GM18870 (cell line): ENCODE data around the gene POLR3H.

ENCODE experiments used
- ATAC-seq: cut with Tn5 transposase; IDR thresholded peaks from one replicate; pipeline ENCODE4 v1.9.1; 2021; ENCODE audit warnings: moderate library complexity; ENCODE audit not compliant: unreplicated experiment

Gene POLR3H

DNA sequence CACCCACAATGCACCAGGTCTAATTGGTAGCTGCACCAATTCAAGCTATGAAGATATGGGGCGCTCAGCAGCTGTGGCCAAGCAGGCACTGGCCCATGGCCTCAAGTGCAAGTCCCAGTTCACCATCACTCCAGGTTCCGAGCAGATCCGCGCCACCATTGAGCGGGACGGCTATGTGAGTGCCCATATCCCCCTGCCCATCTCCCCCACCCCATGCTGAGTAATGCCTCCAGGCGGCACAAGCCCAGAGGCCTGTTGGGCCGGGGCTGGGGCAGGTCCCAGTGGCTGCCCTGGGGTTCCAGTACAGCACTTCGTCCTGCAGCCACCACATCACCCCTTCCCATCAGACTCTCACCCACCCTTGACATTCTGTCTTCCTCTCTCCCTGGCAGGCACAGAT lies 21.5 kb downstream of the POLR3H start:
- ATAC-seq: no peak

DNA sequence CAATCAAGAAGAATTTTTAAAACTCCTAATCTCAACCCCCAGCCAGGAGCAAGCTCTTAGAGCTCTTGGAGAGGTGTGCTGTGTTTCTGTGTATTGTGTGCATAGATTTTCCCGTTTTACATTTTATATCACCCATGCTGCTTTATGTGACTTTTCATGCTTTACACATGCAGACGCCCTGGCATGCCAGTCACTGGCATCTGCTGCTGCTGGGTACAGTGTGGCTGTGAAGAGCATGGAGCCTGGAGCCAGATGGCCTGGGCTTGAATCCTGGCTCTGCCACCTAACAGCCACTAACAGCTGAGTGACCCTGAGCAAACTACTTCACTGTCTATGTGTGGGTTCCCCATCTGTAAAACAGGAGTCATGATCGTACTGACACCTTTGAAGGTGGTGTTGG lies 23.1 kb downstream of the POLR3H start:
- no peak for ATAC-seq

DNA sequence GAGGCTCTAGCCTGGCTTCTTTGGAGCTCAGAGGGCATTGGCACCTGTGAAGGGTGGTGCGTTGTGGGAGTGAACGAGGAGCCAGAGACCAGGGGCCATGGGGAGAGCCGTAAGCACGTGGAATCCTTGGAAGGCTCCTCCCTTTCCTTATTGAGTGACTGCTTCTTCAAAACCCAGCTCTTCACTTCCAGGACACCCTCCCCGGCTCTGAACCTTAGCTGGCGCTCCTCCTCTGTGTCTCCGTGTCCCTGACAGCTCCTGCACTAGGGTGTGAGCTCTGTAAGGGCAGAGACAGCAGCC lies 26.3 kb downstream of the POLR3H start:
- ATAC-seq: no peak

DNA sequence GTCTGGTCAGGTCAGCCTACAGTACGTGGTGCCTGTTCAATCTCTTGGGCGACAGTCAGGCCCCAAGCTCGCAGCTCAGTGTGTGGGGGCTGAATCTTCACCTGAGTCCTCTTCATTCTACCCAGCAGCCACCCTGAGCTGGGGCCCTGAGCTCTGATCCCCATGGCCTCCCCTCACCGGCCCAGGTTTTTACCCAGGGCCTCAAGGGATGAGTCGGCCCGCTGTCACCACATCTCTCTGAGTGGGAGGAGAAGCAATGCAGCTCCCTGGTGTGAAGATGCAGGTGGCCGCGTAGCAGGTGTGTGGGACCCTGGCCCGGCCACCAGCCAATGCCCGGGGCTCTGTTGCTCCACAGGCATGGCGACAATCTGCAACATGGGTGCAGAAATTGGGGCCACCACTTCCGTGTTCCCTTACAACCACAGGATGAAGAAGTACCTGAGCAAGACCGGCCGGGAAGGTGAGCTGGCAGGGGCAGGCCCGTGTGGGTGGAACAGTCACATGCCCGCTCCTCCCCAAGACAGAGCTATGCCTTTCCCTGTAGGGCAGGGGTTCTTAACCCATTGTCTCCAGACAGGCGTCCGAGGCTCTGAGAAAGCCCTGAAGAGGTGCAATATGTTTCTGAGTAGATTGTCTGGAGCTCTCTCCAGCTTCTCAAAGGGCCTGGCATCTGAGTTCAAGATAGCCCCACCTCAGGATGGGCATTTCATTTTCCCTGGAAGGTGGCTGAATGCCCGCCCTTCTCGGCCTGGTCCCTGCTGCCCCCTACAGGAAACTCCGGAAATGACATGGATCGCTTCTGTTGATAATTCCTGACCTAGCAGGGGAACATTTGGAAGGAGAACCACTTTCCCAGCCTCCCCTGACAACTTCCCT lies 26.9 kb downstream of the POLR3H start:
- no peak for ATAC-seq

DNA sequence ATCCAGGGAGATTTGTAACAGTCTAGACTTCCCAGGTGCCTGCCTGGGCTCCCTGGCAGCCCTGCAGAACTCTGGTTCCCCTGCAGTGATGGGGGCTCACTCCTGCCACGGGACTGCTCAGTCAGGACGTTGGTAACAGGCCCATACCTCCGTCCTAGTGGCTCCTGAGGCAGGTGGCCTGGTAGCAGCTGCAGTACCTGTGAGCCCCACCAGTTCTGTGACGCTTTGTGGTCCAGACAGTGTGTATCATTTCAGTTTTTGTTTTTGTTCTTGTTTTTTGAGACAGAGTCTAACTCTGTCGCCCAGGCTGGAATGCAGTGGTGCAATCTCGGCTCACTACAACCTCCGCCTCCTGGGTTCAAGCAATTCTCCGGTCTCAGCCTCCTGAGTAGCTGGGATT lies 27.8 kb downstream of the POLR3H start:
- no peak for ATAC-seq

DNA sequence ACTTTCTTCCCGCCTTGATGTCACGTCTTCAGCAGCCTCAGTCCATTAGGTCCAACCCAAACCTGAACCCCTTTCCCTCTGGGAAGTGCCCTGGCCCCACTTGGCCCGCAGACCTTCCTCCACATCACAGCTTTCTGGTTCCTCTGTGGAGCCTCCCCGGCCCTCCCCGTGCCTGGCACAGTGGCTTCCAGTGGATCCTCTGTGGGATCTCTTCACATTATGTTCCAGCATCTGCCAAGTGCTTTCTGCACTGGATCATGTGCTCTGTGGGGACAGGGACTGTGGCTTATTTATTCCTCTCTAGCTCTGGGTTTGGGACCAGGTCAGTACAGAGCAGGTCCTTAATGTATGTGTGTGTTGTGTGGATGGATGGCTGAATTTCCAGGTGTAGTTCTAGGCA lies 30.9 kb downstream of the POLR3H start:
- ATAC-seq: no peak

DNA sequence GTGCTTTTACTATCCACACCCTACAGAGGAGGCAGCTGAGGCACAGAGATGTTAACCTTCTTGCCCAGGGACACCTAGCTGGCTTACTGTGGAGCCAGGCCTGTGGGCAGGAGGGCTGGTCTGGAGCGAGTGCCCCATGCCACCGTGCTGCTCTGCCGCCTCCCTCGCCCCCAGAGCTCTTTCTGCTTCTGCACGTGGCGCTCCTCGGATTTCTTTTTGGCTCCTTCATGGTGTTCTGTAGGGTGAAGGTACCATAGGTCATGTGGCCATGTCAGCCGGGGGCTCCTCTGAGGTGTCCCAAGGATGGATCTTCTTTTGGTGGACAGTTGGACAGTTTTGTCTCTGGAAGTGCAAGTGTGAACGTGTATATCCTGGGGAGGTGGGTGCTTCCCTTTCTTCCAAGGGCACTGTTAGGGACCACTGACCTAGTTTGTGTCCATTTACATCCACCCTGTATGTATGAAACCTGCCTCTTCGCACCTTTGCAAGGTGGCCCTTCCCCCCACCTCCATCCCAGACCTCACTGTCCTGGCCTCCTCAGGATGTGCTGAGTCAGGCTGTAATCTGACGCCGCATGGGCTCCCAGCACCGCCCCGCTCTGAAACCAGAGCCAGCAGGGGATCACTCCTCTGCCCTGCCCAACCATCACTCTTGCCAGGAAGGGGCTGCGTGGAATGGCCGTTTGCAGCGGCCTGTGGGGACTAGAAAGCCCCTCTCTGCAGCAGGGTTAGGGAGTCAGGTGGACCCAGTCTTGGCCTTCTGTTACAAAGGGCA lies 31.7 kb downstream of the POLR3H start:
- no peak for ATAC-seq

DNA sequence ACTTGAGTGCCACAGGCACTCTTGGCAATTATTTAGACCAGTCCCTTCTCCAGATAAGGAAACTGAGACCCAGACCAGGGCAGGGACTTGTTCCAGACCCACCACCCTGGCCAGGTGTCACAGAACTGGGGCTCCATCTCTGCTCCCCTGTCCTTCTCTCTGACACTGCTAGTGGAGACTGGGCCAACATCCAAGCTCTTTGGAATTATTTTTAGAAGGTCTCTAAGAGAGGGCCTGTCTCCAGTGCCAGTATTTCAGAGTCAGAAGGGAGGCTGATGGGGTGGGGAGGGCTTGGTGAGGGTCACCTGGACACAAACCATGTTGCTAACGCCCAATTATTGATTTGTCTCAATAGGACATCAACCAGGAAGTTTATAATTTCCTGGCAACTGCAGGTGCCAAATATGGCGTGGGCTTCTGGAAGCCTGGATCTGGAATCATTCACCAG lies 32.7 kb downstream of the POLR3H start:
- no peak for ATAC-seq

DNA sequence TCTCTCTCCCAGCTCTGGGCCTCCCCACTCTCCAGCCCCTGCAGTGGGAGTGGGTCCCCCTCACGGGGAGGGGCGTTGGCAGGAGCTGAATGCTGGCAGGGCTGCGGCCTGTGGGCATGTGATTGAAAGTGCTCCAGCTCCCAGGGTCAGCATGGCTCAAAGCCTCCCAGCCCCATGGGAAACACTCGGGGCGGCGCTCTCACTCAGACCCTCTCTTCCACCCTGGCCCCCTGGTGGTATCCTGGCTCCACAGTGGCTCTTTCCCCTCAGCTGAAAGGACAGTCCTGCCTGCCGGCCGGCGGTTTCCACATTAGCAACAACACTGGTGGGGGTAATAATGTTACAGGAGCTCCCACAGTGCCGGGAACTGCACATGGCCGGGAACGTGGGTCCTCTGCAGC lies 35.5 kb downstream of the POLR3H start:
- no peak for ATAC-seq

DNA sequence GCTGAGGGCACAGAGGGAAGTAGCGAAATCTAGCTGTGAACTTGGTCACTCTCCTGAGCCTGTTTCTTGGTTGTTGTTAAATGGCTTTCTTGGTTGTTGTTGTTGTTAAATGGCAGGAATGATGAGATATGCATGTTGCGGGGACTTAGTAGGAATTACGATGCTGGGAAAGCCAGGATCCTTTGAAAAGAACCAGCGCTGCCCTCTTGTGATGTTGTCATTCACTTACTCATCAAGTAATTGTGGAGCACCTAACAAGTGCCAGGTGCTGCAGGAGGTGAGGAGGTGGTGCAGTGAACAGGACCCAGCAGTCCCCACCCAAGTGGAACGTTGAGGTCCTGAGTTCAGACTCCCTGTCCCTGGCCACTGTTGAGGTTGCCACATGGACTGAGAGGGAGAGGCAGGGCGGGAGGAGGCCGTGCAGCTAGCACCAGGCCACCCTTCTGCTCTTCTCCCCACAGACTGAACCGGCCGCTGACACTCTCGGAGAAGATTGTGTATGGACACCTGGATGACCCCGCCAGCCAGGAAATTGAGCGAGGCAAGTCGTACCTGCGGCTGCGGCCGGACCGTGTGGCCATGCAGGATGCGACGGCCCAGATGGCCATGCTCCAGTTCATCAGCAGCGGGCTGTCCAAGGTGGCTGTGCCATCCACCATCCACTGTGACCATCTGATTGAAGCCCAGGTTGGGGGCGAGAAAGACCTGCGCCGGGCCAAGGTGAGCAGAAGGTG lies 36.8 kb downstream of the POLR3H start:
- ATAC-seq: no peak

DNA sequence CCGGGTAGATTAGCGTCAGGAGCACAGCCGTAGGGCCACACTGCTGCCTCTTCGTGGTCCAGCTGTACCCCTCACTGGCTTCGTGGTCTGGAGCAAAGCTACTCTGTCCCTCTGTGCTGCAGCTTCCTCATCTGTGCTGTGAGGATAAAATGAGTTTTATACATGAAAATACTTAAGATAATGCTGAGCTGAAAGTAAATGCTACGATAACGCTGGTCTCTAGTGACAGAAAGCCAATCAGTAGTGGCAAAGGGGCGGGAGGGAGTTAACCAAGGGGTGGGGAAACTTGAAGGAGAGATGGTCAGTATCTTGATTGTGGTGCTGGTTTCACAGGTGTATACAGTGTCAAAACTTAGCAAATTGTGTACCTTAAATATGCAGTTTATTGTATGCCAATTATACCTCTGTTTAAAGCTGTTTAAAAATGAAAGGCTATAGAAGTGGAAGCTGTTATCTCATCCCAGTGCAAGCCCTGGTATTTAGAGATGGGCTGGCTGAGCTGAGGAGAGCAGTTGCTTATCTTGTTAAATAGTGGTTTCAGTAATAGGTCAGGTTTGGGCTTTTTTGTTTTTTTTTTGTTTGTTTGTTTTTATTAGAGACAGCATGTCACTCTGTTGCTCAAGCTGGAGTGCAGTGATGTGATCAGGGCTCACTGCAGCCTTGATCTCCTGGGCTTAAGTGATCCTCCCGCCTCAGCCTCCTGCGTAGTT lies 38.6 kb downstream of the POLR3H start:
- ATAC-seq: no peak

DNA sequence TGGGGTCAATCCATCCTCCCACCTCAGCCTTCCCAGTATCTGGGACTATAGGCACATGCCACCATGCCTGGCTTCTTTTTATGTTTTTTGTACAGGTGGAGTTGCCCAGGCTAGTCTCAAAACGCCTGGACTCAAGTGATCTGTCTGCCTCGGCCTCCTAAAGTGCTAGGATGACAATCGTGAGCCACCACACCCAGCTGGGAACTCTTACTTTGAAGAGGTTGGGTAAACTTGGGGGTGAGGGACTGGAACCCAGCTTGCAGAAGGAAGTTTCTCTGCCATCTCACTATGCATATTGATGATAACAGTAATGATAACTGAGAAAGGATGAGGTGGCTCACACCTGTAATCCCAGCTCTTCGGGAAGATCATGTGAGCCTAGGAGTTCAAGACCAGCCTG lies 39.5 kb downstream of the POLR3H start:
- no peak for ATAC-seq

DNA sequence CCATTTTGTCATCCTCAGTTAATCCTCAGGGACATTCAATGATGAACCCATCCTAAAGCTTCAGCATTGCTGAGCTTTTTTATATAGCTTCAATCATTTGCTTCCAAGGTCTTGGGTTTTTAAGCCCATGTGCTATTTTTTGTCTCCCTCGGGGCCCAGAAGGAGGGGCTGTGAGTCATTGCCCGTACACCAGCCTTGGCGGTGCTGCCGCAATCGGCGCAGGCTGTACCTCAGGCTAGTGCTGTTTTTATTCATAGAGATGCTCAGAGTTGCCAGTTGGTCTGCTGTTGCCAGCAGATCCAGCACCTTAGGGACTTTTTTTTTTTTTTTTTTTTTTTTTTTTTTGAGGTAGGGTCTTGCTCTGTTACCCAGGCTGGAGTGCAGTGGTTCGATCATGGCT lies 39.9 kb downstream of the POLR3H start:
- ATAC-seq: no peak

DNA sequence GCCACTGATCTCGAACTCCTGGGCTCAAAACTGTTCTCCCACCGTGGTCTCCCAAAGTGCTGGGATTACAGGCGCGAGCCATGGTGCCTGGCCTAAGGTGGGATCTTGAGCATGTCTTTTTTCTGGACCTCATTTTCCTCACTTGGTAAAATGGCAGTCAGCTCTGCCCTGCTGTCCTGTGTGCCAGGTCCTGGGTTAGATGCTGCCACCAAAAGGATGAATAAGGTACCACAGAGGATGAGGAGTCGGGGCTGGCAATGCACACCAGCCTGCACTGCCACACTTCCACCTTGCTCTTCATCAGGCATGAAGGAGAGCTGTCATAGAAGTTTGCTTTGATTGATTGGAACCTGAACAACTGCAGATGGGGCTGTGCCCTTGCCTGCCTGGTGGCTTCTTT lies 43.1 kb downstream of the POLR3H start:
- ATAC-seq: no peak

DNA sequence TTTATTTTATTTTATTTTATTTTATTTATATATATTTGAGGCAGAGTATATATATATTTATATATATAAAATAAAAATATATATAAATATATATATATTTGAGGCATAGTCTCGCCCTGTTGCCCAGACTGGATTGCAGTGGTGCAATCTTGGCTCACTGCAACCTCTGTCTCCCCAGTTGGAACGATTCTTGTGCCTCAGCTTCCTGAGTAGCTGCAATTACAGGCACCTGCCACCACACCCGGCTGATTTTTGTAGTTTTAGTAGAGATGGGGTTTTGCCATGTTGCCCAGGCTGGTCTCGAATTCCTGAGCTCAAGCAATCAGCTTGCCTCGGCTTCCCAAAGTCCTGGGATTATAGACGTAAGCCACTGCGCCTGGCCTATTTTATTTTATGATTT lies 44.0 kb downstream of the POLR3H start:
- no peak for ATAC-seq

DNA sequence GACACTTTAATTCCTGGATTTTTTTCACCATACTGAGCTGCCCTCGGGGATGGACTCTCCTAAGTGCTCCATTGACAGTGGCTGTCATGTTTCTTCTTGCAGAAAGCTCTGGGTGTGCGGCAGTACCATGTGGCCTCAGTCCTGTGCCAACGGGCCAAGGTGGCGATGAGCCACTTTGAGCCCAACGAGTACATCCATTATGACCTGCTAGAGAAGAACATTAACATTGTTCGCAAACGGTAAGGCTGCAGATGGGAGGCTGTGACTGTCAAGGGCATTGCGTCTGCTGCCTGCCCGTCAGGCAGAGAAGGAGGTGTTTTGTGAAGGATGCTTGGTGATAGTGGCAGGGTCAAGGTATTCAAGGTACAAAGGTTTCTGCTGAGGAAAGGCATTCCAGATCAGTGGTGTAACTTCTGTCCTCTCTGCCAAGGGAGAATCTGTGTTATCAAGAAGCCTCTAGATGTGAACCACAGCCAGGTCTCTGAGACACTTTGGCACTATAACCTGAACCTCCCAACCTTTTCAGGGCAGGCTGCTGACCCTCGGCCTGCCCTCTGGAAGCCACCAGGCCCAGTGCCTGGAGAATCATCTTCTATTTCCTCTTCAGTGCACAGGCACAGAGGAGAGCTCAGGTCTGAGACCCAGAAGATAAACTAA lies 44.5 kb downstream of the POLR3H start:
- ATAC-seq: no peak

DNA sequence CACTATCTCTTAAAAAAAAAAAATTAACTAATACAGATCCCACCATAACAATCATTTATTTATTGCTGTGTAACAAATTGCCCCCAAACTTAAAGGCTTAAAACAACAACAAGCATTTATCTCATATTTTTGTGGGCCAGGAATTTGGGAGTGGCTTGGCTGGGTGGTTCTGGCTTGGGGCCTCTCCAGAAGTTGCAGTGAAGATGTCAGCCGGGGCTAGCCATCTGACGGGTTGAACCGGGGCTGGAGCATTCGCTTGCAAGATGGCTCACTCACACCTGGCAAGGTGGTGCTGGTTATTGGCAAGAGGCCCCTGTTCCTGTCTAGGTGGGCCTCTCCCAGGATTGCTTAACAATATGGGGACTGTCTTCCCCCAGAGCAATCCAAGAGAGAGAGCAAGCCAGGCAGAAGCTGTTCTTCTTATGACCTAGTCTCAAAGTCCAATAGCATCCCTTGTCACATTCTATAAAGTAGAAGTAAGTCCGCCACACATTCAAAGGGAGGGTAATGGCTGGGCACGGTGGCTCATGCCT lies 45.9 kb downstream of the POLR3H start:
- no peak for ATAC-seq

DNA sequence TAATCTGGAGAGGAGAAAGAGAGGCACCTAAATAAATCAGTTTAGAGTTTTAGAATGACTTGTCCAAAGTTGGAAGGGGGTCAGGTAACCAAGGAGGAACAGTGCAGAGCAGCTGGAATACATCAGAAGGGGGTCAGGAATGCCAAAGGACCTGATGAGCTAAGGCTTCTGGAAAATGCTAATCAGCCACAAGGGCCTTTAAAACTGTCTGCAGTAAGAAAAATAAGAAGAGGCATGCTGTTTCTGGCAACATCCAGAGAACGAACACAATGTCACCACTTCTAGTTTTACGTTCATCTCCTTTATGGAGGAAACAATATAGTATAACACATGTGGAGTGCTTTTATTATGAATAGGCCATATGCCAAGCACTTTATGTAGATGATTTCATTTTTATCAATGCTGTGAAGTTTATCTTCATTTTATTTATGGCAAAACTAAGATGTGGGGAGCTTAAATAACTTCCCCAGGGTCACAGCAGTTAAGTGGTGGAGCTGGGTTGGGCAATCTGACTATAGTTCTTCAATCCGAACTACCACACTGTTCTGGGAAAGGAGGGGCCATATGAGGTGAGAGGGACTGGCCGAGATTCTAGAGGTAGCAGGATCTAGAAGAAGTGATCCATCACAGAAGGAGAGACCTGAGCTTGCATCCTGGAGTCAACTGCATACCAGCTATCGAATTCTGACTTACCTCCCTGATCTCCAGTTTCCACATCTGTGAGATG lies 52.7 kb downstream of the POLR3H start:
- no peak for ATAC-seq

DNA sequence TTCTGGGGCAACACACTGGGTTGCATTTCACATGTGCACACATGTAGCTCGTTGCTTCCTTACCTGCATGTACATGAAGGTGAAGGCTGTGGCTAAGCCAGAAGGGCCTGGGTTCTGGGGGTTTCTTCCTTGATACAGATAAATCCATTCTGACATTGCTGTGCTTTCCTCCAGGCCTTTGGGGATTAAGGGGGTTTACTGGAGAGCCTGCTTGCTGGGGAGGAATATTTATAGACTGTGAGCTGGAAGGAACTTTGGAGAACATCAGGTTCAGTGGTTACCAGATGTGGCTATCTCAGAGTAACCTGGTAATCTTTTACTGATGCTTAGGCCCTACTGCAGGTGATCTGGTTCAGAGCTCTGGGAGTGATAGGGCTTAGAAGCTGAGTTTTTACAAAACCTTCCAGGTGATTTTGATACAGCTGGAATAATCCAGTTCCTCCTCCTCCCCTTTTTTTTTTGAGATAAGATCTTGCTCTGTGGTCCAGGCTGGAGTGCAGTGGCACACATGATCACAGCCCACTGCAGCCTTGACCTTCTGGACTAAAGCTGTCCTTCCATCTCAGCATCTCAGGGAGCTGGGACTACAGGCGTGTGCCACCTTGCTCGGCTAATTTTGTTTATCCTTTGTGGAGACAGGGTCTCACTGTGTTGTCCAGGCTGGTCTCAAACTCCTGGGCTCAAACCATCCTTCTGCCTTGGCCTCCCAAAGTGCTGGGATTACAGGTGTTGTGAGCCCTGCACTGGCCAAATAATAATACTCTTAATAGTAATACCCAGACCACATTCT lies 55.5 kb downstream of the POLR3H start:
- ATAC-seq: no peak
